SIG-M5 treated with dmso at 0.1 percent for 504 hours (cell line): ENCODE results near the gene NXNL2.
A peak's percentile ranks its signal among the peaks of the same experiment; 100 is the strongest.

Experiments used
- DNase-seq: peaks from one replicate; lab custom pipeline; 2025; ENCODE audit not compliant: unreplicated experiment; lab: John Stamatoyannopoulos, UW

Gene NXNL2

DNA sequence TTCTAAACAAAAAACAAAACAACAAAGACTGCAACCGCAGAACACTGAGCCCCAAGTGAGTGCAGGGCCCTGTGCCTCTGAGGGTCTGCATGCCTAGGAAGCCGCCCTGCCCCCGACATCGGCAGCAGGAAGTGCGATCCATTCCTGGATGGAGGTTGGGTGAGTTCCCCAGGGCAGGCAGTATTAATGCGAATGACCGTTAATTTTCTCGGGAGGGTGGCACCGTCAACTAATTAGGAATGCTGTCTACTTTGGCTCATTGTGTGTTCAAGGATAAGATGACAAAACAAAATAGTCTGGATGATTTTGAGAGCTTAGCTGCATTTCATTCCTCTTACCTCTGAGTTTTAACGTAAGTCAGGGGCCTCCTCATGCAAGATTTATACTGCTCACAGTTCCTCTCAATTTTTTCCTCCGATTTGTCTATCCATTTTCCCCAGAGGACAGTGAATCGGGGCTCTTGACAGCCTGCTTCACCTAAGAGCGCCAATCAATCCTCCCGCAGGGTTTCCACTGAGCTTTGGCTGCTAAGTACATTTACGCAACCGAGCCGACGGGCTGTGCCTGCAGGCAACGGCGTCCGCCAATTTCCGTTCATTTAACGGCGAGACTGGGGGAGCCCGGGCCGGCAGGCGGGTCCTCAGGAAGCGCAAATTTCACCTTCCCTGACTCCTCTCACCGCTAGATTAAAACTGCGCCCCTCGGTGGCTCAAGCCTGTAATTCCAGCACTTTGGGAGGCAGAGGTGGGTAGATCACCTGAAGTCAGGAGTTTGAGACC, 2.9 kb upstream of the NXNL2 start:
- DNase-seq = peak; percentile 58

- peak; percentile 5 for DNase-seq
Measured at GRCh38 chr9:88533951-88534455, 975 bp upstream of the NXNL2 start.

- no peak for DNase-seq
Measured at GRCh38 chr9:88535226-88536022, 446 bp downstream of the NXNL2 start.

DNA sequence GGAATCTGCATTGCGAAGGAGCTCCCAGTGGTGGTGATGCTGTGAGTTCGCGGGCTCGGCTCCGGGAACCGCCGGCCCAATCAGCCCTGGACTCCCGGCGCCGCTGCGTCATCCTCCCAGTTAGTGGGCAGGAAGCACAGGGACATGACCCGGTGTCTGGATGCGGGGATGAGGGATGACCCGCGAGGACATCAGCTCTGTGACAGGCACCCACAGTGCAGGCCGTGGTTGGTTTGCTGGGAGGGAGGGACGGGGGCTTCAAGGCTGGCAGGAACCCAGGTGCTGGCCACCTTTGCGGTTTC, 996 bp downstream of the NXNL2 start:
- DNase-seq = no peak

DNA sequence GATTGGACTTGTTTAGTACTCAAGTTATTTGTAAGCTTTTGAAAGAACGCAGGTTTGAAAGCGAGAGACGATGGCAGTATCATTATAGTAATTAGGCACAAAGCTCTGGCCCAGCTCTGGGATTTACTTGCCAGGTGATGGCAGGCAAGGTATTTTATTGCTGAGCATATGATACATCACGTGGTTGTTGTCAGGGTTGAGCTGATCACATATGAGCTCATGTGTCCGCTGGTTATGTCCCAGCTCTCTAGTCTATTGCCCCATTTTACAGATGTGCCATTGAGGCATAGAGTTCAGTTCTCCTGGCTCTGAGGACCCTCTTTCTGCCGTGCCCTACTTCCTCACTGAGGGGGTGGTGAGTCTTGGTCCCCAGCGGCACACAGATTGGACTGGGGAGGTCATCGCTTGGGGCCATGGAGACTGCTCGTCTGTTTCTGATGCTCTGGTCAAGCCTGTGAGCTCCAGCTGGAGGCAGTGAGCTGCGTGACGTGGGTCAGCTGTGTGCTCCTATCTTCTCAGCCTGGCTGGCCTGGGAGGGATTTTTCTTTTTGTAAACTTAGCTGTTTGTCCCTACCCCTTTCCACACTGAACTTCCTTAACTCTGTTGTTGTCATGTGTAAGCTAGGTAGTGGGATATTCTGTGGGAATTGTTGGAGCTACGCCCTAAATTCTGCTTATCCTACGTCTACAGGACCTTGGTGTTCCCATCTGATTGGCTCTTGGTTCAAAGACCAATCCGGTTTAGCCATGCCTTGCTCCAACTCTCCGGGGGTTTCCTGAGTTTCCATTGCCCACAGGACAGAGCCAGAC, 2.2 kb downstream of the NXNL2 start:
- no peak for DNase-seq

- peak; percentile 76 for DNase-seq
Measured at GRCh38 chr9:88537761-88538091, 2.7 kb downstream of the NXNL2 start.

DNA sequence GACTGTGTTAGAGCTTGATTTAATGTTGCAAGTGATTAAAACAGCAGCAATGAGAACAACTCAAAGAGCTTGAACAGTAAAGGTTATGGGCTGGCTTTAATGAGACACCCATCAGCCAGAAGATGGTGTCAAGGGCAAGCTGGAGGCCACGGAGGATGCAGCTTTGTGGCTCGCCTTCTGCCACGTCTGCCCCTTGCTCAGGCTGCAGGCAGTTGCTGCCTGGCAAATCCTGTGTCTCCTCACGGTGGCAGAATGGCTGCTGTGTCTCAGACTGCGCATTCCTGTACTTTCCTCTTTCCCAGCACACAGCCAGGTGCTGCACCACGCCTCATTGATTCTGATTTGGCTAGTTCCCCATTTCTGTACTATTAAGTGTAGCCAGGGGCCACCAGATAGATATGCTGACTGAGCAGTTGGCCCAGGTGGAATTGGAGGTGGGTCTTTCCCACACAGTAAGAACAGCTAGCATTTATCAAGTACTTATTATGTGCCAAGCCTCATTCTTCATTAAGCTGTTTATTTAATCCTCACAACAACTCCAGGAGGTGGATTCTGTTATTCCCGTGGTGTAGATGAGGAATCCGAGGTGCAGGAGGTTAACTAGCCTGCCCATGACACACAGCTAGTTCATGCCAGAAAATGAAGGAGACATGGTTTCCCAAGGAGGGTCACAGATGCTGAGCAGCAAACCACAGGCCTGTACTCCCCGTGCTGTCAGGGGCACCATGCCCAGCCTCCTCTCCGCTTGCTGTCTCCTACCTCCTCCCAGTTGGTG, 3.5 kb downstream of the NXNL2 start:
- DNase-seq = no peak

DNA sequence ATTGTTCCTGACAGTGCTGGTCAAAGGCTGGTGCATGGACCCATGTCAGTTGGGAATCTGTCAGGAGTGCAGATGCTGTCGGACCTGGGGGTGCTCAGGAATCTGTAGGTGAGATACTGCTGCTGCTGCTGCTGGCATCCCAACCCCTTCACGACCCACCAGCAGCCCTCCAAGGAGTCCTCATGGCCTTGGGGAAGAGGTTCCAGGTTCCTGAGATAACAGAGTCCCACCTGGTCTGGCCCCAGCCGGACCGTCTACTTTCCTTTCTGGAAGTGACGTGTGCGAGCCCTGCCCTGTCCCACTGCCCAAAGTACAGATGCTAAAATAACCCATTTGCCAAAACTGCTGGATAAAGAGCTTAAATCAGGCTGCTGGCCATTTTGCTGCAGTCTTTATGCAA, 4.3 kb downstream of the NXNL2 start:
- no peak for DNase-seq

GRCh38 chr9:88540251-88540763, 5.3 kb downstream of the NXNL2 start:
- DNase-seq = no peak

- DNase-seq = no peak
Measured at GRCh38 chr9:88544245-88544644, 9.3 kb downstream of the NXNL2 start.

- no peak for DNase-seq
Measured at GRCh38 chr9:88551546-88552137, 16.7 kb downstream of the NXNL2 start.

- DNase-seq = no peak
Measured at GRCh38 chr9:88553350-88553749, 18.4 kb downstream of the NXNL2 start.

DNA sequence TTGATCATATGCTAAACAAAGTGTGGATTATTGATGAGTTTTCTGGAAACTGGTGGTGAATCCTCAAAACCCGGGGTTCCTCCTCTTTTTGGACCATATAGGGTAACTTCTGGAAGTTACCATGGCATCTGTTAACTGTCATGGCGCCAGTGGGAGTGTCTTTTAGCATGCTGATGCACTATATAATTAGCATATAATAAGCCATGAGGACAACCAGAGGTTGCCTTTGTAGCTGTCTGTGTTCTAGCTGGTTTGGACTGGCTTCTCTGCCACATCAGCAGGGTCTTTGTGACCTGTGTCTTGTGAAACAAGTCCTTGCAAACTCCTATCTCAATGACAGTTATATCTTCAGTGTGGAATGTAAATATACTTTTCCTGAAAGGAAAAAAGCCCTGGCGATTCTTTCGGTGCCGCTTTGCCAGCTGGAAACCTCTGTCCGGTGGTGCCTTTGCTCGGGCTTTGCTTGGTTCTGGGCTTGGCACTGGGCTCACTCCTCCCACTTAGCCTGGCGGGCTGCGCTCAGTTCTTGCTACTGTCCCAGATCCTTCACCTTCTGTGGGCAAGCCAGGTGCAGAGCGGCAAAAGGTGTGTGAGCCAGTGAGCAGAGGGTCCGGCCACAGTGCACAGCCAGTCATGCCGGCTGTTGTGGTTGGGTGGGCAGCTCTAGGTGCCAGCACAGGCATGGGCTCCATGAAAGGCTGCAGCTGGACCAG, 20.4 kb downstream of the NXNL2 start:
- no peak for DNase-seq

GRCh38 chr9:88559661-88560060, 24.7 kb downstream of the NXNL2 start:
- DNase-seq = no peak

DNA sequence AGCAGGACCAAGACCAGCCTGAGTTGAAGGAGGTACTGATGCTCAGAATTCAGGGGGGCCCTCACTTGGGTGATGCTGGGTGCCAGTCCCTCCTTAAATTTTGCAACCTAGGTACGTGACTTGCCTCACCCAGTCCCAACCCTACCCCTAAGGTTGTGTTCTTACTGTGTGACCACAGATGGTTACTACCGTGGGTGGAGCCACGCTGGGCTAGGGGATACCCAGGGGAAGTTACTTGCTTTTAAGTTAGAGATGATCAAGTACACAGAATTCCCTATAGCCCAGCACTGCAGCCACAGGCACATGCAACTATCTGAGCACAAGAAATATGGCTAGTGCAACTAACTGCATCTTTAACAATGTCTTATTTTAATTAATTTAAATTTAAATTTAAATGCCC, 32.9 kb downstream of the NXNL2 start:
- no peak for DNase-seq

DNA sequence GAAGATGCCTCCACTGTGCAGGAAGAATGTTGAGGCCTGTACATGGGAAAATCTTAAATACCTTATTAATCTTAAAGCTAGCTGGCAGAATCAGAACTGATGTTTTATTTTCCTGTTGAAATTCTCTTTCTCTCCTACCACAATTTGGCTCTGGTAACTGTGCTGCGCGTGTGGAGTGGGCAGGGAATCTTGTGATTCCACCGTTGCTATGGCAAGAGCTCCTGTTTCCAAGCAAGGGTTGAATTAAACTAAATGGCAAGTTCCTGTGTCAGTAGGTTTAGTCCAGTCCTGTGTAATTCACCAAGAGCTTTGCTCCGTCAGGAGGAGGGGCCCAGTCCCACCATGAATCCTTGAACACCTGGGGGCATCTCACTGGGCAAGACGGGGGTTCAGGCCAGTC, 36.4 kb downstream of the NXNL2 start:
- no peak for DNase-seq

DNA sequence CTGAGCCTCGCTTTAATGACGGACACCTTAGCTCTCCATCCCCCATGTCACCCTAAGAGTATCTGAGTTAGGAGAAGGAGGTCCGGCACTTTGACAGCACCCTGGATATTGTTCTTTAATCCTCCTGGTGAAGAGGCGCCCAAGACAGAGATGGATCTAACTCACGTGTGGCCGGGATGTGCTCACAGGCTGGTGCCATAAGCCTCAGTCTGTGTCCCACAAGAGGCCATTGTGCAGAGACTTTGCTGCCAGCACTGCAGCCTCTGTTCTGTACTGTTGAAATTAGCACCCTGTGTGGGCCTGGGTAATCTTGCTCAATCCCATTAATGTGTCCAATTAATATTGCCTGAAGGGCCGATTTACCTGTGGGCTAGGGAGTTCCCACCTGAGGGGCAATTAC, 37.7 kb downstream of the NXNL2 start:
- DNase-seq = no peak

DNA sequence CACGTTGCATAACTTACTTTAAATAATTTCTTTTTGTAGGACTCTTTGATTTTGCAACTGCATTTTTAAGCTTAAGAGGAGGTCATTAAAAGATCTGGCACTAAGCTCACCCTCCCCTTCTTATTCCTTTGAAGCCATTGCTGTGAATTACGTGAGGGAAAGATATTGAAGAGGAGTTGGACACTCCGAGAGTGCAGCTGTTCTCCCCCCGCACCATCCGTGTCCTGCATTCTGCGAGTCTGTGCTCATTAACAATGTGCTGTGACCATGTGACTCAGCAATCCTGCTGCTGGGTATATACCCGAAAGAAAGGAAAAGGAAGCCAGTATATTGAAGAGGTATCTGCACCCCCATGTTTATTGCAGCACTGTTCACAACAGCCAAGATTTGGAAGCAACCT, 40.0 kb downstream of the NXNL2 start:
- no peak for DNase-seq

- no peak for DNase-seq
Measured at GRCh38 chr9:88577256-88578120, 42.5 kb downstream of the NXNL2 start.
